RWPE2 (cell line): Measurements from ENCODE around the gene TCAP.

Source experiments
- ATAC-seq: fragments of 200-7000 bp; cut with Tn5 transposase; 3 replicates; pipeline ENCODE4 v1.9.1; 2021; ENCODE audit warnings: low read depth
- DNase-seq: peaks from one replicate; pipeline ENCODE4 v3.0.0-alpha.2; 2020; ENCODE audit warnings: low spot score
- H3K27ac ChIP-seq: fragments of 450-650 bp; 2 replicates; pipeline ENCODE4 v1.5.1; 2017; ENCODE audit warnings: mild to moderate bottlenecking; ENCODE audit not compliant: poor library complexity, severe bottlenecking
- H3K27me3 ChIP-seq: fragments of 250-450 bp; sonication (Bioruptor Pico); 2 replicates; pipeline ENCODE4 v1.5.1; 2021; ENCODE audit warnings: mild to moderate bottlenecking, moderate library complexity; ENCODE audit not compliant: insufficient read depth, poor library complexity, severe bottlenecking
- H3K36me3 ChIP-seq: fragments of 250-450 bp; sonication (Bioruptor Pico); 2 replicates; pipeline ENCODE4 v1.5.1; 2020; ENCODE audit warnings: low read depth, mild to moderate bottlenecking, moderate library complexity
- H3K4me1 ChIP-seq: fragments of 250-450 bp; sonication (Bioruptor Pico); 2 replicates; pipeline ENCODE4 v1.5.1; 2021; ENCODE audit warnings: mild to moderate bottlenecking, moderate library complexity; ENCODE audit not compliant: insufficient read depth, poor library complexity, severe bottlenecking
- H3K4me3 ChIP-seq: fragments of 250-450 bp; sonication (Bioruptor Pico); 2 replicates; pipeline ENCODE4 v1.5.1; 2021; ENCODE audit warnings: mild to moderate bottlenecking, moderate library complexity; ENCODE audit not compliant: severe bottlenecking
- H3K9me3 ChIP-seq: fragments of 250-450 bp; sonication (Bioruptor Pico); 2 replicates; pipeline ENCODE4 v1.5.1; 2021; ENCODE audit warnings: mild to moderate bottlenecking, moderate library complexity; ENCODE audit not compliant: severe bottlenecking
- TF ChIP-seq, protein P1 (sequence below): fragments of 450-650 bp; IDR thresholded peaks from one replicate; pipeline ENCODE4 v1.5.1; 2017; ENCODE audit warnings: mild to moderate bottlenecking, moderate library complexity; ENCODE audit not compliant: poor library complexity, severe bottlenecking

The TCAP gene

DNA sequence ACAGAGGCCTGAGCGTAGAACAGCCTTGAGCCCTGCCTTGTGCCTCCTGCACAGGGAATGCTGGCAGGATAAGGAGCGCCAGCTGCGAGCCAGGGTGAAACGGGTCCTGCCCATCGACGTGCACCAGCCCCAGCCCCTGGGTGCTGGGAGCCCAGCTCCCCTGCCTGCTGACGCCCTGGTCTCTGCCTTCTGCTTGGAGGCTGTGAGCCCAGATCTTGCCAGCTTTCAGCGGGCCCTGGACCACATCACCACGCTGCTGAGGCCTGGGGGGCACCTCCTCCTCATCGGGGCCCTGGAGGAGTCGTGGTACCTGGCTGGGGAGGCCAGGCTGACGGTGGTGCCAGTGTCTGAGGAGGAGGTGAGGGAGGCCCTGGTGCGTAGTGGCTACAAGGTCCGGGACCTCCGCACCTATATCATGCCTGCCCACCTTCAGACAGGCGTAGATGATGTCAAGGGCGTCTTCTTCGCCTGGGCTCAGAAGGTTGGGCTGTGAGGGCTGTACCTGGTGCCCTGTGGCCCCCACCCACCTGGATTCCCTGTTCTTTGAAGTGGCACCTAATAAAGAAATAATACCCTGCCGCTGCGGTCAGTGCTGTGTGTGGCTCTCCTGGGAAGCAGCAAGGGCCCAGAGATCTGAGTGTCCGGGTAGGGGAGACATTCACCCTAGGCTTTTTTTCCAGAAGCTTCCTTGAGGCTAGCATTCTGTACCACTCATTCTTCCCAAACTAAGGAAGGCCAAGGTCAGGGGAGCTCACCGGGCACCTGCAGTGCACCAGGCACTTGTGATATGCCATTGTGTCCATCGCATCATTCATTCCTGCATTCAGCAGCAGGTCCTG, 5.0 kb downstream of the TCAP start:
- TF ChIP-seq, protein P1, sequence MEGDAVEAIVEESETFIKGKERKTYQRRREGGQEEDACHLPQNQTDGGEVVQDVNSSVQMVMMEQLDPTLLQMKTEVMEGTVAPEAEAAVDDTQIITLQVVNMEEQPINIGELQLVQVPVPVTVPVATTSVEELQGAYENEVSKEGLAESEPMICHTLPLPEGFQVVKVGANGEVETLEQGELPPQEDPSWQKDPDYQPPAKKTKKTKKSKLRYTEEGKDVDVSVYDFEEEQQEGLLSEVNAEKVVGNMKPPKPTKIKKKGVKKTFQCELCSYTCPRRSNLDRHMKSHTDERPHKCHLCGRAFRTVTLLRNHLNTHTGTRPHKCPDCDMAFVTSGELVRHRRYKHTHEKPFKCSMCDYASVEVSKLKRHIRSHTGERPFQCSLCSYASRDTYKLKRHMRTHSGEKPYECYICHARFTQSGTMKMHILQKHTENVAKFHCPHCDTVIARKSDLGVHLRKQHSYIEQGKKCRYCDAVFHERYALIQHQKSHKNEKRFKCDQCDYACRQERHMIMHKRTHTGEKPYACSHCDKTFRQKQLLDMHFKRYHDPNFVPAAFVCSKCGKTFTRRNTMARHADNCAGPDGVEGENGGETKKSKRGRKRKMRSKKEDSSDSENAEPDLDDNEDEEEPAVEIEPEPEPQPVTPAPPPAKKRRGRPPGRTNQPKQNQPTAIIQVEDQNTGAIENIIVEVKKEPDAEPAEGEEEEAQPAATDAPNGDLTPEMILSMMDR, result no peak
- H3K27ac ChIP-seq, result no peak overlapping the region
- H3K9me3 ChIP-seq, result no peaks in the 10 kb centered on the region
- DNase-seq (no peak), ATAC-seq (no peak)
- no peaks in the 10 kb centered on the region for H3K36me3 ChIP-seq
- H3K4me3 ChIP-seq, result no peak overlapping the region
- no peaks in the 10 kb centered on the region for H3K4me1 ChIP-seq
- H3K27me3 ChIP-seq, result peaks cover 4% of the 10 kb centered on the region

- Histone ChIP-seq H3K4me1 (no peaks in the 10 kb centered on the region), H3K9me3 (no peaks in the 10 kb centered on the region), H3K27ac (no peak overlapping the region), H3K4me3 (no peak overlapping the region), H3K27me3 (peaks cover 4% of the 10 kb centered on the region), H3K36me3 (no peaks in the 10 kb centered on the region)
- DNase-seq, result no peak
- TF ChIP-seq, protein P1, result no peak
- no peak for ATAC-seq
Measured at GRCh38 chr17:39670746-39671145, 5.6 kb downstream of the TCAP start.

GRCh38 chr17:39671651-39672521, 6.7 kb downstream of the TCAP start:
- peak; percentile 13; the same call in 1 of the 3 replicates for ATAC-seq
- H3K4me3 ChIP-seq, result no peak overlapping the region
- TF ChIP-seq, protein P1, result peak; percentile 46
- no peak overlapping the region for H3K27ac ChIP-seq
- no peaks in the 10 kb centered on the region for H3K9me3 ChIP-seq
- no peaks in the 10 kb centered on the region for H3K4me1 ChIP-seq
- H3K36me3 ChIP-seq, result no peaks in the 10 kb centered on the region
- no peak for DNase-seq
- peaks cover 4% of the 10 kb centered on the region for H3K27me3 ChIP-seq

GRCh38 chr17:39672522-39673334, 7.6 kb downstream of the TCAP start:
- TF ChIP-seq, protein P1, result peak; percentile 14
- H3K4me1 ChIP-seq, result no peaks in the 10 kb centered on the region

More at GRCh38 chr17:39672522-39673334, 7.6 kb downstream of the TCAP start:
- ATAC-seq (no peak), DNase-seq (no peak)
- Histone ChIP-seq H3K36me3 (no peaks in the 10 kb centered on the region), H3K27ac (no peak overlapping the region), H3K4me3 (no peak overlapping the region), H3K9me3 (no peaks in the 10 kb centered on the region), H3K27me3 (peaks cover 4% of the 10 kb centered on the region)
